ENCODE results near the gene NMNAT2. TPM values are rescaled to one million over a fixed set of nuclear protein-coding genes. Genes with fewer than 3 reads are reported as not detected.

The NMNAT2 gene
- total and polyA plus RNA-seq, 10 of the 15 experiments (the other 5 are each of a cell fraction or from before 2014, with no cell fraction given), result 0.02 to 2.0 (median 0.60) TPM

DNA sequence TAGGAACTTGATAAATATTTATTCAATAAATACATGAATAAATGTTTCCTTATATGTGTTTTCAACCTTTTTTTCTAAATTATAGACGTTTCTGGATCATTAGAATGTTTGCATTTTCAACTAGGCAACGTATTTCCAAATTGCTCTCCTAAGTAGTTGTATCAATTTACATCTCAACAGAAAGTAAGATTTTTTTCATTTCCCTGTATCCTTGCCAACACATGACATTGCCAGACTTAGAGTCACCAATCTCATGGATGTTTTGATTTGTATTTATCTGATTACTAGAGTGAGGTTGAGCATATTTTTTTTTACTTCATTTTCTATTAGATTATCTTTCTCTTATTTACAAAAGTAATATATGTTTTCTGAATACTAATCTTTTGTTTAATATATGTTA lies 31.9 kb upstream of the NMNAT2 start:
- Histone ChIP-seq H4K20me1 (ENCODE audit: control insufficient read depth, insufficient read depth) (no peaks in the 10 kb centered on the region), H3K4me1 (ENCODE audit: control insufficient read depth, insufficient read depth, low read length) (no peaks in the 10 kb centered on the region), H3K27me3 (replicated peaks in 1 of 2; ENCODE audit: control insufficient read depth in 2 of 2, insufficient read depth in 2 of 2, low read length in 1 of 2) (no peaks in the 10 kb centered on the region), H3K4me3 (no peak overlapping the region), H3K9ac (ENCODE audit: control insufficient read depth, insufficient read depth, low read length) (no peak overlapping the region), H3K79me2 (ENCODE audit: control insufficient read depth, insufficient read depth, low read length) (no peaks in the 10 kb centered on the region), H3K27ac (ENCODE audit: control insufficient read depth, insufficient read depth) (no peak overlapping the region), H3K9me3 (replicated peaks; ENCODE audit: control insufficient read depth, insufficient read depth, low read length) (no peaks in the 10 kb centered on the region), H3K36me3 (ENCODE audit: control insufficient read depth in 2 of 2, insufficient read depth in 2 of 2, low read length in 1 of 2) (no peaks in the 10 kb centered on the region), H2AFZ (ENCODE audit: control insufficient read depth, low read depth, low read length) (no peak overlapping the region), H3K4me2 (ENCODE audit: control insufficient read depth, insufficient read depth) (no peak overlapping the region)
- ChIA-PET RAD21 (ENCODE audit: unreplicated experiment) (no interaction called here), POLR2A (no interaction called here), CTCF (no interaction called here), SMC1A (ENCODE audit: uncharacterized antibody, unreplicated experiment) (no interaction called here)
- FAIRE-seq (no peak), DNase-seq (ENCODE audit: low read depth, low spot score) (no peak), ATAC-seq (no peak)
- intact Hi-C loops (cut with micrococcal nuclease; ENCODE audit: unreplicated experiment) (no loop called here), in situ Hi-C loops (cut with MboI) (no loop called here)
- TF ChIP-seq EP300 (IDR thresholded peaks at IDR 0.05; ENCODE audit: borderline replicate concordance in 1 of 2, control insufficient read depth in 1 of 2, low read depth in 2 of 2, low read length in 2 of 2) (no peak), ZNF217 (IDR thresholded peaks at IDR 0.05) (no peak), SREBF1 (IDR thresholded peaks at IDR 0.05; ENCODE audit: low read length) (no peak)
- 22% methylated on average over 2 of the region's 2 CpGs for WGBS (ENCODE audit: insufficient coverage, insufficient replicate concordance, low lambda C conversion rate, missing lambda C conversion rate)
- no TSS peak for BruUV-seq (replicated peaks)

- ATAC-seq (no peak), DNase-seq (ENCODE audit: low read depth, low spot score) (no peak), FAIRE-seq (no peak)
- 72% methylated on average over 13 of the region's 13 CpGs for WGBS (ENCODE audit: insufficient coverage, insufficient replicate concordance, low lambda C conversion rate, missing lambda C conversion rate)
- ChIA-PET SMC1A (ENCODE audit: uncharacterized antibody, unreplicated experiment) (no interaction called here), POLR2A (no interaction called here), CTCF (no interaction called here), RAD21 (ENCODE audit: unreplicated experiment) (no interaction called here)
- Histone ChIP-seq H3K4me2 (ENCODE audit: control insufficient read depth, insufficient read depth) (no peak overlapping the region), H3K4me3 (no peak overlapping the region), H3K9ac (ENCODE audit: control insufficient read depth, insufficient read depth, low read length) (no peak overlapping the region), H4K20me1 (ENCODE audit: control insufficient read depth, insufficient read depth) (no peaks in the 10 kb centered on the region), H3K27ac (ENCODE audit: control insufficient read depth, insufficient read depth) (no peak overlapping the region), H3K79me2 (ENCODE audit: control insufficient read depth, insufficient read depth, low read length) (no peaks in the 10 kb centered on the region), H3K9me3 (replicated peaks; ENCODE audit: control insufficient read depth, insufficient read depth, low read length) (no peaks in the 10 kb centered on the region), H2AFZ (ENCODE audit: control insufficient read depth, low read depth, low read length) (no peak overlapping the region), H3K4me1 (ENCODE audit: control insufficient read depth, insufficient read depth, low read length) (no peaks in the 10 kb centered on the region), H3K27me3 (replicated peaks in 1 of 2; ENCODE audit: control insufficient read depth in 2 of 2, insufficient read depth in 2 of 2, low read length in 1 of 2) (no peaks in the 10 kb centered on the region), H3K36me3 (ENCODE audit: control insufficient read depth in 2 of 2, insufficient read depth in 2 of 2, low read length in 1 of 2) (no peaks in the 10 kb centered on the region)
- intact Hi-C loops (cut with micrococcal nuclease; ENCODE audit: unreplicated experiment) (no loop called here), in situ Hi-C loops (cut with MboI) (loop anchor here (5.0 kb wide), 1 partner anchor 48 kb away; no protein-coding TSS in a partner anchor)
- BruUV-seq (replicated peaks), result no TSS peak
- TF ChIP-seq POU2F2 (IDR thresholded peaks at IDR 0.05; ENCODE audit: borderline replicate concordance, low read depth, low read length) (no peak), POLR2AphosphoS2 (IDR thresholded peaks at IDR 0.05; ENCODE audit: low read depth, low read length) (no peak), TBL1XR1 (IDR thresholded peaks at IDR 0.05; ENCODE audit: low read depth, low read length) (no peak), EP300 (IDR thresholded peaks at IDR 0.05; ENCODE audit: borderline replicate concordance in 1 of 2, control insufficient read depth in 1 of 2, low read depth in 2 of 2, low read length in 2 of 2) (no peak), RFX5 (IDR thresholded peaks at IDR 0.05; ENCODE audit: low read depth, low read length) (no peak), CREB1 (IDR thresholded peaks at IDR 0.05; ENCODE audit: low read depth) (no peak), PAX8 (IDR thresholded peaks at IDR 0.05) (no peak), HDAC2 (IDR thresholded peaks at IDR 0.05) (no peak), ATF2 (IDR thresholded peaks at IDR 0.05; ENCODE audit: low read length) (no peak), BACH1 (IDR thresholded peaks at IDR 0.05; ENCODE audit: borderline replicate concordance) (no peak), RELA (IDR thresholded peaks at IDR 0.05; ENCODE audit: borderline replicate concordance, partially characterized antibody) (no peak)
- TF ChIP-seq, protein P1, sequence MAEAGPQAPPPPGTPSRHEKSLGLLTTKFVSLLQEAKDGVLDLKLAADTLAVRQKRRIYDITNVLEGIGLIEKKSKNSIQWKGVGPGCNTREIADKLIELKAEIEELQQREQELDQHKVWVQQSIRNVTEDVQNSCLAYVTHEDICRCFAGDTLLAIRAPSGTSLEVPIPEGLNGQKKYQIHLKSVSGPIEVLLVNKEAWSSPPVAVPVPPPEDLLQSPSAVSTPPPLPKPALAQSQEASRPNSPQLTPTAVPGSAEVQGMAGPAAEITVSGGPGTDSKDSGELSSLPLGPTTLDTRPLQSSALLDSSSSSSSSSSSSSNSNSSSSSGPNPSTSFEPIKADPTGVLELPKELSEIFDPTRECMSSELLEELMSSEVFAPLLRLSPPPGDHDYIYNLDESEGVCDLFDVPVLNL (IDR thresholded peaks at IDR 0.05; ENCODE audit: low read depth, low read length), result no peak
- TF ChIP-seq, protein P2, sequence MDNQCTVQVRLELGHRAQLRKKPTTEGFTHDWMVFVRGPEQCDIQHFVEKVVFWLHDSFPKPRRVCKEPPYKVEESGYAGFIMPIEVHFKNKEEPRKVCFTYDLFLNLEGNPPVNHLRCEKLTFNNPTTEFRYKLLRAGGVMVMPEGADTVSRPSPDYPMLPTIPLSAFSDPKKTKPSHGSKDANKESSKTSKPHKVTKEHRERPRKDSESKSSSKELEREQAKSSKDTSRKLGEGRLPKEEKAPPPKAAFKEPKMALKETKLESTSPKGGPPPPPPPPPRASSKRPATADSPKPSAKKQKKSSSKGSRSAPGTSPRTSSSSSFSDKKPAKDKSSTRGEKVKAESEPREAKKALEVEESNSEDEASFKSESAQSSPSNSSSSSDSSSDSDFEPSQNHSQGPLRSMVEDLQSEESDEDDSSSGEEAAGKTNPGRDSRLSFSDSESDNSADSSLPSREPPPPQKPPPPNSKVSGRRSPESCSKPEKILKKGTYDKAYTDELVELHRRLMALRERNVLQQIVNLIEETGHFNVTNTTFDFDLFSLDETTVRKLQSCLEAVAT (IDR thresholded peaks at IDR 0.05), result no peak
These were observed 31.1 kb upstream of the NMNAT2 start for GRCh38 chr1:183449223-183449770.

Data from GM12878 (cell line).